NCI-H1092 treated with DMSO at 0.1 percent for 48 hours (cell line): ENCODE data around the gene CD207.
"Not testable (repeated sequence)": the region's sequence is repeated elsewhere in the genome, so short reads cannot be mapped to it uniquely, and the experiment has no call there.

Source experiments
- DNase-seq: peaks from one replicate; lab custom pipeline; 2025; lab: John Stamatoyannopoulos, UW

The CD207 gene

DNA sequence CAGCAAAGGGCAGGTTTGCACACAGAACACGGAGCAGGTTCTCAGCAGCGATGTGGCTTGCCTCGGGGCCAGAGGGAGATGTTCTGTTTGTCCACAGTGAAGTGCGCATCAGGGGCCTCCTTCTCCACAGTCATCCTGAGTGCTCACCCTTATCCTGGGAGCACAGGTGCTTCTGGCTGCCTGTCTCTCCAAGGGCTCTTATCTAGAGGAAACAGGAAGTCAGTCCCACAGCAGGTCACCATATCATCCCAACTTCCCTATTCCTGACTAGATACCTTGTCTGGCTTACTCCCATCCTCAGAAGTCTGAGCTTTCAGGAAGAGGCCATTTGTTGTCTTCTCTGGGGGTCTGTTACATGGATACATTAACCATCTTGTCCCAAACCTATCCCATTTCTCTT is at the start of gene CD207:
CD207 (minus strand) TSS at position 174 of the 400 bp plus-strand sequence; CDS start at position 134, 40 bp downstream.
- DNase-seq = no peak

DNA sequence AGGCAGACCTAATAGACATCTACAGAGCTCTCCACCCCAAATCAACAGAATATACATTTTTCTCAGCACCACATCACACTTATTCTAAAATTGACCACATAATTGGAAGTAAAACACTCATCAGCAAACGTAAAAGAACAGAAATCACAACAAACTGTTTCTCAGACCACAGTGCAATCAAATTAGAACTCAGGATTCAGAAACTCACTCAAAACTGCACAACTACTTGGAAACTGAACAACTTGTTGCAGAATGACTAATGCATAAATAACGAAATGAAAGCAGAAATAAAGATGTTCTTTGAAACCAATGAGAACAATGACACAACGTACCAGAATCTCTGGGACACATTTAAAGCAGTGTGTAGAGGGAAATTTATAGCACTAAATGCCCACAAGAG is 42.9 kb upstream of the CD207 start:
- DNase-seq = not testable (repeated sequence)

DNA sequence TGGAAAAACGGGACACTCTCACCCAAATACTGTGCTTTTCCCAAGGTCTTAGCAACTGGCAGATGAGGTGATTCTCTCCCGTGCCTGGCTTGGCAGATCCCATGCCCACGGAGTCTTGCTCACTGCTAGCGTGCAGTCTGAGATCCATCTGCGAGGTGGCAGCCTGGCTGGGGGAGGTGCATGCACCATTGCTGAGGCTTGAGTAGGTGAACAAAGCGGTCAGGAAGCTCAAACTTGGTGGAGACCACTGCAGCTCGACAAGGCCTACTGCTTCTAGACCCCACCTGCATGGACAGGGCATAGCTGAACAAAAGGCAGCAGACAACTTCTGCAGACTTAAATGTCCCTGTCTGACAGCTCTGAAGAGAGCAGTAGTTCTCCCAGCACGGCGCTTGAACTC is 40.5 kb upstream of the CD207 start:
- DNase-seq = not testable (repeated sequence)

DNA sequence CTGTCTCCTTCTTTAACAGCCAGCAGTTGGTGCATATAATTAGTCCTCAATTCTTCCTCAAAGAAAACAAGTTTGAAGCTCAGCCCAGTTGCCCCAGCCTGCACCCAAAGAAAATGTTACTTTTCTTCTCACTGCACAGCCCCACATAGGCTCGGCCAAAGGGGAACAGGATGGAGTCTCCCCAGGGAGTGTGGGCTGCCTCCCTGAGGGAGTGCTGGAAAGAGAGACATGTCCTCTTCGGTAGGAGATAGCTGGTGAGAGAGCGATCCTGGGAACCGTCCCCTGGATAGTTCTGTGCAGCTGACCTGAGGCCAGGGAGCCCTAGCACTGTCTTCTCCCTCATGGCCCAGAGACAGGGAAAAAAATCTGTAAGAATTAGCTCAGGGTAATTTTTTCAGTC is 37.9 kb upstream of the CD207 start:
- no peak for DNase-seq

- peak; percentile 64 for DNase-seq
Measured at GRCh38 chr2:70871398-70872211, 36.0 kb upstream of the CD207 start.

DNA sequence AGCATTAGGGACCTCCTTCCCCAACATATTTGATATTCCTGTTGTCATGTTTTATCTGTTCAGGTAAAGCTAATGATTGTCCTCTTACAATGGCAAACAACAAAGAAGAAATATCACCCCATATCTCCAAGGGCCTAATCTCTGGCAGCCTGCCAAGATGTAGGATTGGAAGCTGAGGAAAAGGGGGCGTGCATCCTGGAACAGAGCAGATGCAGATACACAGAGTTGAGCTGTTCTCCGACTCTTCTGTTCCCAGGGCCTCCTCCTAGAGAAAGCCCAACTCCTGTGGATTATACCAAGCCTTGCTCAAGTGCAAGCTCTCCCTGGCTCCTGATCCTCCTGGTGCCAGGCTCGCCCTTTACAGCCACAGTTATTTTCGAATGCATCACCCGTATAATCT is 35.2 kb upstream of the CD207 start:
- DNase-seq = no peak

DNA sequence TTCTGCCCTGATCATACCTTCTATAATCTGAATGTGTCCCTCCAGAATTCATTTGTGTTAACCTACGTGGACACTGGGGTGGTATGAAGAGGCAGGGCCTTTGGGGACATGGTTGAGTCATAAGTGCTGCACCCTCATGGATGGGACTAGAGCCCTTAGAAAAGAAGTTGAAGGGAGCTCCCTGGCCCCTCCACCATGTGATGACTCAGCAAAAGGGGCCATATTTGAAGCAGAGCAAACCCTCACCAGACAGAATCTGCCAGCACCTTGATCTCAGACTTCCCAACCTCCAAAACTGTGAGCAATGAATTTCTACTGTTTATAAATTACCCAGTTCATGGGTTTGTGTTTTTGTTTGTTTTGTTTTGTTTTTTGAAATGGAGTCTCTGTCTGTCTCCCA is 33.4 kb upstream of the CD207 start:
- no peak for DNase-seq

DNA sequence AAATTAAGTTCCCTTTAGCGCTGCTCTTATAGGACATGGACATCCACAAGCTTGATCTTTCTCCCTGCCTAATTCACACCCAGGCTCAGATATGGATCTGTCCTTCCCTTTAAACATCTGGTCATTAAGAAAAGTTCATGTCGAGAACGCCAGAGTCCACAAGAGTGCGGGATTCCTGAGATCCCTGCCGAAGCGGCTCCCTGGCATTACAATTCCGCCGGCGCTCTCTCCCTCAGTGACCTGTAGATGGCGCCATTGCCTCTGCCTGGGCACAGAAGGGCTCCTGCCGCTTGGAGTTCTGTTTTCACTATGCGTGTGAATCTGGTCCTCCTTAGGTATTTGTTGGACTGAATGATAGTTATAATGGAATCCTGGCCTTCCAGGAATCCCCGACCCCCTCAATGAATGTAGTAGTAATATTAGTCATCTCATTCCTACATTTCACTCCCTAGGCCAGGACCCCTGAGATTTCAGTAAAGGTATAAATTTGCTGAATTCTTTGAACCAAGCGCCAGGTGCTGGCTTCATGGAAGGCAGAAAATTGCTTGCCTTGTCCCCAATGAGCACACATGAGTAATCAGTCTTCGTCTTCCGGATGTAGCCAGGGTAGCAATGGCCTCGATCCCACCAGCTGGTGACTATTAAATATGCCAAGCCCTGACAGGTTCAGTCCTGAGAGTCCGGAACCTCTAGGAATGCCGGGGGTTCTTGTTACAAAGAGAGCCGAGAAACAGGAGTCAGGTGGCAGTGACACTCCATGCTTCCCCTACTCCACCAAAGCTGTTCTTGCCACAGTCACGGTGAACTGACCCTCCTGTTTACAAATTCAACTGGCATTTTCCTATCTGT is 26.4 kb upstream of the CD207 start:
- DNase-seq = peak; percentile 64

DNA sequence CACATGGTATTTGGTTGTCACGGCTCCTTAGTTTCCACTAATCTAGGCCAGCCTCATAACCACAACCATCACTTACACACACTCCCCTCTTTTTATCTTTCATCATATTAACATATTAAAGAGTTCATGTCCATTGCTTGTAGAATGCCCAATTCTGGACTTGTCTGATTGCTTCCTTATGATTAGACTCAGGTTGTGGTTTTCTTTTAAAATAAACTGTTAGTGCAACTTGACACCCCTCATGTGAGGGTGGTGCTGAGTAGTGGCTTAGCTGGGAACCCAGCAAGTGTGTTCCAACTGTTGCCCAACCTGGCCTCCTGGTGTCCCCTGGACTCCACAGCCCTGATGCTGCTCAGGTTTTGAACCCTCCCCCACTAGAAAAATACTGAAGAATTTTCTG is 20.1 kb upstream of the CD207 start:
- DNase-seq = no peak

- no peak for DNase-seq
Measured at GRCh38 chr2:70854411-70854810, 18.8 kb upstream of the CD207 start.

GRCh38 chr2:70852824-70853223 is 17.2 kb upstream of the CD207 start:
- no peak for DNase-seq

DNA sequence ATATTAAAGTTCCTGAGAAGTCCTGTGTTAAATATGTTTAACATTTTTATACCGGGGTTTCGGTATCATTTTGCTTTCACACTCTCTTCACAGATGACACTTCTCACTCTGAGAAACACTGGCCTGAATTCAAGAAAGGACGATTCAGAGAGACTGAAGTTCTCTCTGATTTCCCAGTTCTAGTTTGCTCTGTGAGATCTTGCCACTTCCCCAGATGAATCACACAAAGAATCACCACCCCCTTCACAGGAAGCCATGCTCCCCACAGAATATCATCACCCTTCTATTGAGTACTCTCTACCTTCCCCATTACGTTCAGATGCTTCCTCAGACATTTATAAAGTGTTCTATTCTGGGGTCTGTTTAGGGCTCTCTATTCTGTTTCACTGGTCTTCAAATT is 16.1 kb upstream of the CD207 start:
- DNase-seq = no peak

DNA sequence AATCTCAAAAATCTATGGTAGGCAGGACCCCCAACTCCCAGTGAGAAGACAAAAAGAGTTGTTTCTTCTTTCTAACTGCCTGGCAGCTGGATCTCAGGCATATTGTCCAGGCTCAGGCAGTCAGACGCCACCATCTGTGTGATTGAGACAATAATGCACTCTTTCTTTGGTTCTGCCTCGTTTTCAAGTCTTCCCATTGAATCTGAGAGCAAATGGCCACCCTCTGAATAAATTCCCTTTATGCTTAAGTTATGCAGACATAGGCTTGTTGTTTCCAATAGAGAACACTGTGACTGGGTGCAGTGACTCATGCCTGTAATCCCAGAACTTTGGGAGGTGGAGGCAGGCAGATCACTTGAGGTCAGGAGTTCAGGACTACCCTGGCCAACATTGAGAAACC is 15.3 kb upstream of the CD207 start:
- DNase-seq = no peak

DNA sequence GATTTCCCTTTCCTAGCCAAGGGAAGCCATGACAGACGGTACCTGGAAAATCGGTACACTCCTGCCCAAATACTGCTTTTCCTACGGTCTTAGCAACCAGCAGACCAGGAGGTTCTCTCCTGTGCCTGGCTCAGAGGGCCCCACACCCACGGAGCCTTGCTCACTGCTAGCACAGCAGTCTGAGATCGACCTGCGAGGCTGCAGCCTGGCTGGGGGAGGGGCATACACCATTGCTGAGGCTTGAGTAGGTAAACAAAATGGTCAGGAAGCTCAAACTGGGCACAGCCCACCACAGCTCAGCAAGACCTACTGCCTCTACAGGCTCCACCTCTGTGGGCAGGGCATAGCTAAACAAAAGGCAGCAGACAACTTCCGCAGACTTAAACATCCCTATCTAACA is 6.8 kb upstream of the CD207 start:
- DNase-seq = no peak

DNA sequence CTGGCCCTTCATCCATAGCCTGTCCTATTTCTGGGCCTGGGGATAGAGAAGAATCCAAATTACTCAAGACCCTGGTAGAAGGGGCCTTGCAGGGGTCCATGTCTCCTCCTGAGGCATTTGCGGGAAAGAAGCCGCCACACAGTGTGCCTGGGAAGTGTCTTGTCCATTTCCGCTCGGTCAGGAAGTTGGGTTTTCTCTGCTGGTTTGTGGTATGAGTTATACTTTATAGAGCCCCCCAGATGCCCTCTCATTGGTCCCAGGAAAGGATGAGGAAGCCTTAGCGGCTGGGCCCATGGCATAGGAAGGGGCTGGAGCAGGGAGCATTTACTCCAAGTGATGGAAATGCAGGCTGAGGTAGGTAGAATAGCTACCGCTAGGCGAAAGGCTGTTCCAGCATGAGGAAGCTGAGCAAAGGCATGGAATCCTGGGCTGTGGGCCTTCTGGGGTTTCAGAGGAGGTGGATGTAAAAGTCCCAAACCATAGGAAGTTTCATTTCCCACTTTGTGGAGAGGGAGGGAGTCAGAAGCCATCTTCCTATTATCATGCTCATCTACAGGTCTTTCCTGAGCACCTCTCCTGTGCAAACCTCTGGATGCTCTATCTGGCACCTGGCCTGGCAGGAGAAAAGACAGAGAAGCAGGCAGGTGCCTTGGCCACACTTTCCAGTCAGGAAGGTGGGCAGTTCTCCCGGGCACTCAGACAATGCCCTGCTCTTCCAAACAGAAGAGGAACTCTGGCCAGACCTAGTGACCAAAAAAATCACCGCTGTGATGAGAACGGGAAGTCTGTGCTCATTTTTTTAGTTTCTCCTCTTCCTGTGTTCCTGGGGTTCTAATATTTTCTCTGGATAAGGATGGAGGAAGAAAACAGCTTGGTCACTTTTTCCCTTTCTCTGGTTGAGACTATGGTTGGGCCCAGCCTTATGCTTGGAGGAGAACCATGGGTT is 2.6 kb upstream of the CD207 start:
- no peak for DNase-seq

GRCh38 chr2:70834881-70835280 is 735 bp downstream of the CD207 start:
- DNase-seq = no peak

GRCh38 chr2:70834106-70834505 is 1.5 kb downstream of the CD207 start:
- no peak for DNase-seq

DNA sequence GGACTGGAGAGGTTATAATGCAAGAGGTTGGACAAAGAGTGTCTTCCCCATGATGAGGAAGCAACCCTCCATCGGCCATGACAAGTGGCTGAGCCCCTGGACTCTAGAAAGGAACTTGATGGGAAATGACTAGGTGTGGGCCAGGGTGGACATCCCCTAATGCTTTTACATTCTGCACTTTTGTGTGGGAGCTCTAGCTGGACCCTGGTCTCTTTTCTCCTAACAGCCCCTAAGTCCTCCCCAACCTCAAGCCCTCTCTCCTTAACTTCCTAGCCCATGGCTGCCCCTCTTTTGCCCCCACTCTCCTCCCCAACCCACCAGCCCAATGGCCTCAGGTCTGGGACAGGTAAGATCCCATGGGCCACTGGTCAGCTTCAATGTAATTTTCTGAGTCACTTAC is 2.4 kb downstream of the CD207 start:
- no peak for DNase-seq

- no peak for DNase-seq
Measured at GRCh38 chr2:70832386-70832785, 3.2 kb downstream of the CD207 start.

DNA sequence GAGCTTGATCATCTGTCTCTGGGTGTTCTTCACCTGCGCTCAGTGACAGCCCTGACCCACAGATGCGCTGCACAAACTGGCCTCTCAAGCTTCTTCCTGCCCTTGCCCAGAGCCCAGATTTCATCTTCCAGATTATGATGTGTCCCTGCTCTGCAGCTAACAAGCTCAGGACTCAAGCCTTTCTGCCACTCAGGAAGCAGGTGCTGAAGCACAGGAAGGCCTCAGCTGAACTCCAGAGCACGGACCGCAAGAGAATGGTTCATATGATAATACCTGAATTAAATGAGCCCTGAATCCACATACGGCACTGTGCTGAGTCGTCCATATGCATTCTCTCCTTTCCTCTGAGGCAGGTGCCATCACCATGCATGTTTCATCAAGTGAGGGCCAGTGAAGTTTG is 3.8 kb downstream of the CD207 start:
- DNase-seq = no peak

DNA sequence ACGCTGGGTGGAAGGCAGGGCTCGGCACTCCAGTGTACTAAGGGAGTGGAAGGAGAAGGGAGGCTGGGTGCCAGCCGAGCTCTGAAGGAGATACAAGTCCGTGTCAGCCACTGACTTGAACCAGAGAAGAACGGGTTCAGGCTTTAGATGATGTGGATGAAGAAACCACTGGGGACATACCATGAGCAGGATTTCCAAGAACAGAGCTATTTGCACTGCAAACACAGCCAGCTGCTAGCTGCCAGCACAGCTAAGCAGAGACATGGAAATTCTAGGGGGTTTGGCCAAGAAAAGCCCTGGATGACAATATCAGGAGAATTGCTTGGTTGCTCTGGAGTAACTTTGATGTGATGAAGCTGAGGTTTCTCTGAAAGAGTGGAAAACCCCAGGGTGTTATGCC is 5.2 kb downstream of the CD207 start:
- no peak for DNase-seq

GRCh38 chr2:70829916-70830315 is 5.7 kb downstream of the CD207 start:
- no peak for DNase-seq
